RKO (cell line): ENCODE results near the gene HLCS.
A peak's percentile ranks its signal among the peaks of the same experiment; 100 is the strongest.
"Not testable (repeated sequence)": the region's sequence is repeated elsewhere in the genome, so short reads cannot be mapped to it uniquely, and the experiment has no call there.

ENCODE experiments used
- DNase-seq: peaks from one replicate; pipeline ENCODE4 v3.0.0-alpha.2; 2016; ENCODE audit warnings: low spot score

Gene HLCS

DNA sequence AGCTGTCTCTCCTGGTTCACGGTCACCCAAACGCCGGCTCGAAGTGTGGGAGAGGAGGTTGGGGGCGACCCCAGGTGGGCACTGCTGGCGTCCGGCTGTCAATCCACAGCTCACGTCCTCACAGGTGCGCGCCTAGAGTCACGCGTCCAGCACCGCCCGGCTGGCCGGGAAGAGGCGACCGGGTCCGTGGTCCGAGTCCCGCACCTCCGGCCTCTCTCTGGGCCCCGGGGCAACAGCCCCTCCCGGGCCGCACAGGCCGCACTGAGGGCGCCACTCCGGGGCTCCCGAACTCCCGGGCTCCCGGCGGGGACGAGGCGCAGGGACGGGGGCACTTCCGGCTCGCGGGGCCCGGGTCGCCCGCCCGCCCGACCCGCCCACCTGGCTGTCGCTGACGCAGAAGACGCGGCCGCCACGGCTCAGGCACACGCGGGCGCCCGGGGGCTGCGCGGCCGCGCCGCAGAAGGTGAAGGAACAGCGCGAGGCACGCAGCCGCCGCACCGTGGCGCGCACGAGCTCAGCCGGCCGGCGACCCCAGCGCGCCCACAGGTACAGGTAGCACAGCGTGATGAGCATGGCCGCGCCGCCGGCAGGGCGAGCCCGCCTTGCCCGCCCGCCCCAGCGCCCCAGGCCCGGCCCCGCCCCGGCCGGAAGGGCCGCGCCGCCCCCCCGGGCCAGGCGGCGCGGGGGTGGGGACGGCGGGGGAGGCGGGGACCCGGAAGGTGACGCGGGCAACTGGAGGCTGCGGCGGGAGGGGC lies at the start of gene HLCS:
Gene HLCS, minus strand, starts transcription at position 604 of the 755 bp plus-strand sequence. Its CDS starts 31 bp downstream, at position 573.
- peak; percentile 66 for DNase-seq

DNA sequence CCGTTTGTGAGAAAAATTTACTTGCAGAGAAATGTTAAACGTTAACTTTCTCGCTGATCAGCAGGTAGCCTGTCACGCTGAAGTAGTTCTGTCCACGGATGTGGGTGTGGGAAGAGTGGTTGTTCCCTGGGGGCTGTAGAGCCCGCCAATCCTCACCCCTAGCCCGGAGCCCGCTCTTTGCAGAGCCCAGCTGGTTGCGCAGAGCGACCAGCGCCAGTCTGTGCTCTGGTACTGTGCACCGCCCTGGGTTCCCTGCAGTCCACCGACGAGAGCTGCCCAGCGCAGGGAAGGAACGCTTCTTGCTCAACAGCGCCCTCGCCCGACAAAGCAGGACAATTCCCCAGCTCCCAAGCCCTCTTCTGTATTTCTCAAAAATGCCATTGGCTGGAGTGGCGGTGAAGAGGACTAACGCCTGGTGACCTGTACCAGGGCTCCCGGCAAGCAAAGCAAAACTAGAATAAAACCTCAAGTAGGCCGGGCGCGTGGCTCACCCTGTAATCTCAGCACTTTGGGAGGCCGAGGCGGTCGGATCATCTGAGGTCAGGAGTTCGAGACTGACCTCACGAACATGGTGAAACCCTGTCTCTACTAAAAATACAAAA lies 43.4 kb upstream of the HLCS start:
- DNase-seq: peak; percentile 93

DNA sequence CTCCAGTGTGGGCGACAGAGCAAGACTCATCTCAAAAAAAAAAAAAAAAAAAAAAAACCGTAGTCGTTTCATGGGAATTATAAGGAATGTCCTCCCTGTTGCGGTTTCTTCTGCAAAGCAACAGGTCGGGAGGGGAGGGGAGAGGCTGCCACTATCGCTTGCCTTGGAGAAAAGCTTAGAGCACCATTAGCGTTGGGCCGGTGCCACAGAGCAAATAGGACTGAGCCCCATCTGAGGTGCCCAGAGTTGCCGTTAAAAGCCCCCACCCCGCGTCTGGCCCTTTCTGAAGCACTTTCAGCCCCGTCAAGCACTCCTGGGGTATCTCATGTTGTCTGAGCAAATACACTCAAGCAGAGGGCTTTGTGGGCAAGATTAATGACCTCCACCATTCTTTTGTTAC lies 42.3 kb upstream of the HLCS start:
- DNase-seq: no peak

DNA sequence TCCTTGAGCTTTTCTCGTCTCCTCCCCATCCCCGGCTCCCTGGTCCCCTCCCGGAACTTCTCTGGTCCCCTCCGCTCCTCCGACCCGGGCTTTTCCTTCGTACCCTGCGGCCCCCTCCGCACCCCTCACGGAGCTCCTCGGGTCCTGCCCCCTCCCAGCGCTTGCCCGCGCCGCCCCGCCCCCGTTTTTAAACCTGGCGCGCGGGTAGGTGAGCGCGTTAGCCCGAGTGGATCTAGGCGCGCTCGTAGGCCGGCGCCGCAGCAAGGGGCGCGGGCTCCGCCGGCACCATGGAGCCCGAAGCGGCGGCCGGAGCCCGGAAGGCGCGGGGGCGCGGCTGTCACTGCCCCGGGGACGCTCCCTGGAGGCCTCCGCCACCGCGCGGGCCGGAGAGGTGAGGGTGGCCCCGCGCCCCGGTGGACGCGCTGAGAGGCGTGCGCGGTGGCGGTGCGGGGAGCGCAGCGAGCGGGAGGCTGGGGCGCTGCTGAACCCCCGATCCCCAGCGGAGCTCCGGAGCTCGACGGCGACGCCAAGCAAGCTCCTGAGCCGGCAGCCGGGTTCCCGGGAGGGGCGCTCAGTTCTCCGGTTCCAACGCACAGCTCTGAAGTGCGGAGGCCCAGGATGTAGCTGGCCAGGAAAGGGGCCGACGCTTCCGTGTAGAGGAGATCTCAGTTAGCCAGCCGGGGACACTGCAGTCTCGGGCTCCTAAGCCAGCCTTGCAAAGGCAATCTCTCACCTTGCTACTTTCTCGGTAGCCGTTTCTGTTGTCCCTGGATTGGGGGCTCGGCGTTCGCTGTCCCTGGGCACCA lies 40.2 kb upstream of the HLCS start, which contains the start of gene RIPPLY3:
Gene RIPPLY3, plus strand, starts transcription at position 217 of the 806 bp plus-strand sequence. Its CDS starts 71 bp downstream, at position 288.
- no peak for DNase-seq

DNA sequence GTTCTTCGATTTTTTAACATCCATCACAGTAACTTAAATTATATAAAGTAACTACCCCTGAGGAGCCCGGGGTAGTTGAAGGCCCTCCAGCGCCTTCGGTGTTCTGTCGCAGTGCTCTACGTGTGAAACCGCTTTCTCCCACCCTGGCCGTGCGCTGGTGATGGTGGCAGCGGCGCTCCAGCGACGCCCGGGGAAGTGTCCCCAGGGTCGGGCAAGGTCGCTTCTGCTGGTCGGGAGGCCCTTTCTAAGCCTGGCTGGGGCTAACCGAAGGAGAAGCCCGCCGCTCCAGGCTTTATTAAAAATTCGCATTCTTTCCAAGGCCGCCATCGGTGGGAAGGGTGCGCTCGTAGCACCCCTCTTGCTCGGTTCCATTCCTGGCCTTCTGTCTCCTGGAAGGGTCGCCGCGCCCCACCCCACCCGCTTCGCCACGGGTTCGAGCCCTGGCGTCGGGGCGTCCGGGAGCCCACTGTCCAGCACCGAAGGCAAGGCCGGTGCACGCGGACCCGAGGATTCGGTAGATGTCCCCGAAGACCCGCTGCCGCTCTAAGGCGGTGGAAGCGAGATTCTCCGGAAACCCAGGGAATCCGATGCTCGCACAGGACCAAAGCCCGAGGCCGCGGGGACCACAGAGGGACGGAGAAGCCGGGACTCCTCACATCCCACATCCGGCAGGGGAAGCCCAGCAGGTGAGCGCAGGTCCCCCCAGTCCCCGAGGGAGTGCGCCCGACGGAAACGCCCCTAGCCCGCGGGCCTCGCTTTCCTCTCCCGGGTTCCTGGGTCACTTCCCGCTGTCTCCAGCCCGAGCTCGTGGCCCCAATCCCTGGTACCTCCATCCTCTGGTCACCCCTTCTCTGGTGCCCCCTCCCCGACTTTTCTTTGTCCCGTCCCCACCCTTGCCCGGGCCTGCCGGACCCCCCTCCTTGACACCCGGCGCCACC lies 39.3 kb upstream of the HLCS start:
- DNase-seq: no peak

DNA sequence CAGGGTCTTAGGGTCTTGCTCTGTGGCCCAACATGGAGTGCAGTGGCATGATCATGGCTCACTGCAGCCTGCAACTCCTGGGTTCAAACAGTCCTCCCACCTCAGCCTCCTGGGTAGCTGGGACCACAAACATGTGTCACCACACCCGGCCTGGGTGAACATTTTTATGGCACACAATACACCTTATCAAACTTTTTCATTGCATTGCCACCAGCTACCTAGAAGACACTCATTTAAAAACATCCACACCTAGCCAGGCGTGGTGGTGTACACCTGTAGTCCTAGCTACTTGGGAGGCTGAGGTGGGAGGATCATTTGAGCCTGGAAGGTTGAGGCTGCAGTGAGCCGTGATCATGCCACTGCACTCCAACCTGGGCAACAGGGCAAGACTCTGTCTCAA lies 37.4 kb upstream of the HLCS start:
- not testable (repeated sequence) for DNase-seq

DNA sequence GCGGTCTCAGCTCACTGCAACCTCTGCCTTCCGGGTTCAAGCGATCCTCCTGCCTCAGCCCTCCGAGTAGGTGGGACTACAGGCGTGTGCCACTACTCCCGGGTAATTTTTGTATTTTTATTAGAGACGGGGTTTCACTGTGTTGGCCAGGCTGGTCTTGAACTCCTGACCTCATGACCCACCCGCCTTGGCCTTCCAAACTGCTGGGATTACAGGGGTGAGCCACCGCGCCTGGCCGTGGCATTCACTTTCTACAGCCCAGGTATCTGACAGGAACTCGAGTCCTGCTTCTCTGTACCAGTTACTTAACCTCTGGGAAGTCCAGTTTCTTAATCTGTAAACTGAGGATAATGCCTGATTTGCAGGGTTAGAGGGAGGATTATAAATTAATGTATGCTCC lies 36.4 kb upstream of the HLCS start:
- DNase-seq: not testable (repeated sequence)

DNA sequence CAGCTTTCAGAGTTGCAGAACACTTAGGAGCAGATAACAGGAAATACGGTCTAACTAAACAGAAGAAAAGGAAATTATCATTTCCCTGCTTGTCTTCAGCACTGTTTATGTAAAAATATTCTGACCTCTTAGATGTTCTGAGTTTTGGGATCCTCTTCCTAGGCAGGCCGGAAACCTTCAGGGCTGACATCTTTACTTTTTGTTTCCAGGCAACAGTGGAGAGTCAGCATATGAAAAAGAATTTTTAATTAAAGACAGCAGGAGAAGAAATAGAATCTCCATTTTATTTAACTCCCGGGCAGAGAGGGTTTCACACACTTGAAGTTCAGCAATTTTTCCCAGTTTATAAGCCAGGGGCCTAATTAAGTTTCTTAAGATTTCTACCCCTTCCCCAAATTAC lies 35.0 kb upstream of the HLCS start:
- DNase-seq: no peak

DNA sequence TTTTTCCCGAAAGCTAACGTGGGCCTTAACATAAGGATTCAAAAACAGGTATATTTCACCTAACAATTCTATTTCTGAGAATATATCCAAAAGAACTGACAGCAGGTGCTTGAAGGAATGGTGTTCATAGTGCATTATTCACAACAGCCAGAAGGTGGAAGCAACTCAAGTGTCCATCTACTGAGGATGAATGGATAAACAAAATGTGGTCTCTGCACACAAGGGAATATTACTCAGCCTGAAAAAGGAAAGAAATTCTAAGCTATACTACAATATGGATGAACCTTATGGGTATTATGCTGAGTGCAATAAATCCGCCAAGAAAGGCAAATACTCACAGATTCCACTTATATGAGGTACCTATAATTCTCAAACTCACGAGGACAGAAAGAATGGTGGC lies 33.9 kb upstream of the HLCS start:
- peak; percentile 31 for DNase-seq

DNA sequence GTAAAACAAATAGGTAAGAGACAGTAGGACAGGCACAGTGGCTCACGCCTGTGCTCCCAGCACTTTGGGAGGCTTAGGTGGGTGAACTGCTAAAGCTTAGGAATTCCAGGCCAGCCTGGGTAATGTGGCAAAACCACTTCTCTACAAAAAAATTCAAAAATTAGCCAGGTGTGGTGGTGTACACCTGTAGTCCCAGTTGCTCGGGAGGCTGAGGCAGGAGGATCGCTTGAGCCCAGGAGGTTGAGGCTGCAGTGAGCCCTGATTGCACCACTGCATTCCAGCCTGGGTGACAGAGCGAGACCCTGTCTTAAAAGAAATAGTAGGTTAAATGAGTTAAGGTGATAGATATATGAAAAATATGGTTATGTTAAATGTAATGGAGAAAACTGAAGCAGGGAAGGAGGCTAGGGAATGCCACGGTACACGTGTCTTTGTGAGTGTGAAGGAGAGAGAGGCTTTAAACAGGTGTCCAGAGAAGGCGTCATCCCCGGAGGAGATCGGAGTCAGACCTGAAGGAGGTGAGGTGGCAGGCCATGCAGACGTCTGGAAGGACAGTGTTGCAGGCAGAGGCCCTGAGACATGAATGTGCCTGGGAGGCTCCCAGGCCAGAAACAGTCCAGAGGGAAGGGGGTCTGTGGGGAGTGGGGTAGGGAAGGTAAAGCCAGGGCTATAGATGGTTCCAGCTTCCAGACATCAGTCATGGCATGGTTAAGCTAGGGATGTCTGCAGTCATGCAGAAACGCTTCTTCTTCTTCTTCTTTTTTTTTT lies 32.8 kb upstream of the HLCS start:
- DNase-seq: no peak

DNA sequence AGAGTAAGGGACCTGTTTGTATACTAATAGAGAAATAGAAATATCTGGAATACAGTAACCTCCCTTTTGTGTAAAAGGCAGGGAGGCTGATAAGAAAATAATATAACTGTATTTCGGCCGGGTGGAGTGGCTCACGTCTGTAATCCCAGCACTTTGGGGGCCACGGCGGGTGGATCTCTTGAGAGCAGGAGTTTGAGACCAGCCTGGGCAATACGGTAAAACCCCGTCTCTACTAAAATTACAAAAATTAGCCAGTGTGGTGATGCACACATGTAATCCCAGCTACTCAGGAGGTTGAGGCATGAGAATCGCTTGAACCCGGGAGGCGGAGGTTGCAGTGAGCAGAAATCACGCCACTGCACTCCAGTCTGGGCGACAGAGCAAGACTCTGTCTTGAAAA lies 28.8 kb upstream of the HLCS start:
- DNase-seq: not testable (repeated sequence)

DNA sequence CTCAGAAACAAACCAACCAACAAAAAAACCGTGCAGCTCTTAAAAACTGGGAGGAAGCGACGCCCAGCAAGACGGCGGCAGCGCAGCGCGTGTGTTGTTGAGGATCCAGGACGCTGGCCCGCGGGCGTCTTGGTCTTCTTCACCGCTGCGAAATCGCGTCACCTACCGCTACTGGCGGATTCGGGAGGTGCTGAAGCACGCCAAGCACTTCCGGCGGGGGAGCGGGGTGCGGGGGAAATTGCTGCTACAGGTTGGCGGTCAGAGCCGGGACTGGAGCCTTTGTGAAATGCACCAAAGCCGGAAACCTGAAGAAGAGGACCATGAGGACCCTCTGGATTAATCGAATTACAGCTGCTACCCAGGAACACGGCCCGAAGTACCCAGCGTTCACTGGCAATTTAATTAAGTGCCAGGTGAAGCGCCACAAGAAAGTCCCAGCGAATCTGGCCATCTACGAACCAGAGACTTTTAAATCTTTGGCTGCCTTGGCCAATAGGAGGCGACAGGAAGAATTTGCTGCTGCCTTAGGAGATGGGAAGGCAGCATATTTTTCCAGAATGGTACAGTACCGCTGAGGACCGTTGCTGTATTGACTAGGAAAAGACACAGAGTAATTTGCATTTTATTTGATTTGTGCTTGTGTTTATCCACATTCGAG lies 28.2 kb upstream of the HLCS start:
- no peak for DNase-seq

DNA sequence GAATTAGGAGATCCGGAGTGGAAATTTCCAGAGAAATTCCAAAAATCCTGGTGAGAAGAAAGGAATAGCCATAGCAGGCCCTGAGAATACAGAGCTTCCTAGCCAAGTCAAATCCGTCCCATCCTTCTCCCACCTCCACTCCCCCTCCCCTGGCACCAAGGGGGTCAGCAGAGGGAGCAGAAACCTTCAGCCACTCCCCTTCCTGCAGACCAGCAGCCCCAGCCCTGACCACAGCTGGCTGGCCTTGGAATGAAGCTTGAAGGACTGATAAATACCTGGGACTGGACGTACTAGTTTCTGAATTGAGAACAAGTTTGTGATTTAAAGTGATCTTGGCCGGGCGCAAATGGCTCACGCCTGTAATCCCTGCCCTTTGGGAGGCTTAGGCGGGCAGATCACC lies 26.2 kb upstream of the HLCS start:
- no peak for DNase-seq

DNA sequence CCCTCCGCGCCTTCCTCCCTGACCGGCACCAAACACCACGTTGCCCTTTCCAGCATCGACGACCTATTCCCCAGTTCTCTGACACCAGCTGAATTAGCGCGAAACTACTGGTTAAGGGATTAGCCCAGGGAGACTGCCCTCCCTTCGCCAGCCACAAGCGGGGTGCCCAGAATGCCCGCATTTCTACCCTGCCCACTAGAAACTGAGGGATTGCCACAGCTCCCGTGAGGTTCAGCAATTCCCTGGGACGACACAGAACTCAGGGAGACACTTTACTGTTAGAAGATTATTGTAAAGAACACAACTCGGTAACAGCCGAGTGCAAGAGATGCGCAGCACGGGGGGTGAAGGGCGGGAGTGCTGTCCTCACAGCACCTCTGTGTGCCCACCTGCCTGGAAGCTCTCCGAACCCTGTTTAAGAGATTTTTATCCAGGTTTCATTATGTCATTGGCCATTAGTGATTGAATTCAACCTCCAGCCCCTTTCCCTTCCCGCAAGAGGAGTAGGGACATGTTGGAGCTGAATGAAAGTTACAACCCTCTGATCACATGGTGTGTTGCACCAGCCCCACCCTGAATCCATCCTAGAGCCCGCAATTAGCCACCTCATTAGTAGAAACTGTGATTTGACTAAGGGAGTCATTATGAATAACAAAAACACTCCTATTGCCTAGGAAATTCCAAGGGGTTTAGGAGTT lies 24.2 kb upstream of the HLCS start:
- DNase-seq: no peak

DNA sequence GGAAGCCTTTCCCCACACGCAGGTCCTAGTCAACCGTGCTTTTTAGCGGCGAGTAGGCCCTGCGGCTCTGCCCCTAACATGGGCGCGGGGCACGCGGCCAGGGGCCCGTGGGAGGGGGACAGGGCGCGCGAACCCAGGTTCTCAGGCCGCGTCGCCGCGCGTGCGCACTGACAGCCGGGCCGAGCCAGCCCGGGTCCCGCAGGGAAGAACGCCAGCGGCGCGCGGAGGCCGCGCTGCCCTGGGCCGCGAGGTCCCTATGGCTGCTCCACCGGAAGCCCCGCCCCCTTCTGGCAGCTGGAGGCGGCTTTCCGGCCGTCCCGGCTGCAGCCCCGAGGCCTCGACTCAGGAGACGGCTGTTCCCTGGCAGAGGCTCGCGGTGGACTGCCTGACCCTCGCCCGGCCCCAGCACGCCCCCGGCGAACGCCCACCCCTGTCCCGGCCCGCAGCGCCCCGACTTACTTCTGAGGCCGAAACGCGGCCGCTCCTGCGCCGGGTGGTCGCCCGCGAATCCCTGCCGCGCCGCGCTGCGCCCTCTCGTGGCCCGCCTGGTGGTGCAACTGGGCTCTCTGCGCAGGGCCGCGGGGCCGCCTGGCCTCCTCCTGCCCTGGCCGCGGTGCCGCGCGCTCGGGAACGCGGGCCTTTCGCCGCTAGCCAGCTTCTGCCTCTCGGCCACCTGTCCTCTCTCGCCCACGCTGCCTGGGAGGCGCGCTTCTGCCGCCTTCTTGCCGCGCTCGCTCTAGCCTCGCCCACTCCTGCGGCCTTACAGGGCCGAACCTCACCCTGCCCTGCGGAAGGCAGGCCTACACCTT lies 23.4 kb upstream of the HLCS start:
- peak; percentile 92 for DNase-seq

DNA sequence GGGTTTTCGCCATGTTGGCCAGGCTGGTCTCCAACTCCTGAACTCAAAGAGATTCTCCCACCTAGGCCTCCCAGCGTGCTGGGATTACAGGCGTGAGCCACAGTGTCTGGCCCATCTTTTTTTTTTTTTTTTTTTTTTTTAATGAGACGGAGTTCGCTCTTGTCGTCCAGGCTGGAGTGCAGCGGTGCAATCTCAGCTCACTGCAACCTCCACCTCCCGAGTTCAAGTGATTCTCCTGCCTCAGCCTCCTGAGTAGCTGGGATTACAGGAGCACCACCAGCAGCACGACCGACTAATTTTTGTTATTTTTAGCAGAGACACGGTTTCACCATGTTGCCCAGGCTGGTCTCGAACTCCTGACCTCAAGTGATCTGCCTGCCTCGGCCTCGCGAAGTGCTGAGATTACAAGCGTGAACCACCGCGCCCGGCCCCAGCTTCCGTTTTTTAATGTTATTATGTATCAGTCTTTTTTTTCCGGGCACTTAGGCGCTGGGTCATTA lies 22.8 kb upstream of the HLCS start:
- not testable (repeated sequence) for DNase-seq

DNA sequence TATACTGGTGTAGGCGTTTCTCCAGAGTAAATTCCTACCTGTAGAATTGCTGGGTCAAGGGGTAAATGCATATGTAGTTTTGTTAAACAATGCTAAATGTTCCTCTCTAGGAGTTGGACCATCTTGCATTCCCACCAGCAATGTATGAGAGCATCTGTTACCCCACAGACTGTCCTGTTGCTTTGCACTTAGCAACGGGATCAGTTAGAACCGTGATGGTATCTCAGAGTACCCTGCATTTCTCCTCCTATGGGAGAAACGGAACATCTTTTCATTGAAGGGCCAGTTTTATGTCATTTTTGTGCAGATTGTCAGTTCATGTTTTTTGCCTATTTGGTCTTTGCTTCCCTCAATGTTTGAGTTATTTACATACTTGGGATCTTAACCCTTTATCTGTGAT lies 22.1 kb upstream of the HLCS start:
- DNase-seq: no peak

DNA sequence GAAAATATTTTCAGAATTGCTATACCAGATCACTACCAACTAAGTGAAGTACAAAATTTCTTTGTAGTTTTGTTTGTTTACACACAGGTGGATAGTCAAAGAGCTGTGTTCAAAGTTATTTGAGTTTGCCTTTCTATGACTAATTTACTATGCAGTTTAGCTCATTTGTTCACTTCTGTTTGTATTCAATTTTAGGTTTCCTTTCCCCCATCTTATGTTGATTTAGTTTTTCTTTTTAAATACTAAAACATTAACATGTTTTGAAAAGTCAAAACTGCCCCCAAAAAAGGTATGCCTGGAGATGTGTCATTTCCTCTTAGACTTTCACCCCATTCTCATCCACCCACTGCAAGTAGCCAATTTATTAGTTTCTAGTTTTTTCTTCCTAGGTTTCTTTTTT lies 21.4 kb upstream of the HLCS start:
- no peak for DNase-seq
